ENCODE measurements around the gene RPS5. TPM values are rescaled to one million over a fixed set of nuclear protein-coding genes. Genes with fewer than 3 reads are reported as not detected.
"Not testable (repeated sequence)": the region's sequence is repeated elsewhere in the genome, so short reads cannot be mapped to it uniquely, and the experiment has no call there.

Gene RPS5
- total RNA-seq, 1 experiment from 2014 or later, result 6,081 TPM

GRCh38 chr19:58417071-58417470, 30.0 kb downstream of the RPS5 start:
- Histone ChIP-seq H4K20me1 (ENCODE audit: insufficient read depth, low read depth, low read length) (no peaks in the 10 kb centered on the region), H3K4me2 (ENCODE audit: low read depth, low read length, poor library complexity, severe bottlenecking) (no peak overlapping the region), H3K9ac (ENCODE audit: low read length) (no peak overlapping the region), H3K27me3 (ENCODE audit: low read length) (no peaks in the 10 kb centered on the region), H3K9me3 (ENCODE audit: low read length) (peaks cover 8% of the 10 kb centered on the region), H2AFZ (ENCODE audit: low read length) (no peak overlapping the region), H3K36me3 (ENCODE audit: insufficient read depth, low read length) (peaks cover 66% of the 10 kb centered on the region), H3K27ac (ENCODE audit: low read length) (no peak overlapping the region), H3K4me3 (ENCODE audit: low read length) (no peak overlapping the region), H3K9me2 (replicated peaks; ENCODE audit: insufficient read depth, low read length) (no peaks in the 10 kb centered on the region), H3K79me2 (ENCODE audit: low read length) (peaks cover 52% of the 10 kb centered on the region), H3K4me1 (ENCODE audit: low read length) (no peaks in the 10 kb centered on the region)
- DNase-seq, result no peak

GRCh38 chr19:58428617-58429016, 41.5 kb downstream of the RPS5 start:
- Histone ChIP-seq H3K9me2 (replicated peaks; ENCODE audit: insufficient read depth, low read length) (no peaks in the 10 kb centered on the region), H3K36me3 (ENCODE audit: insufficient read depth, low read length) (peaks cover 18% of the 10 kb centered on the region), H3K79me2 (ENCODE audit: low read length) (no peaks in the 10 kb centered on the region), H3K4me3 (ENCODE audit: low read length) (no peak overlapping the region), H3K27ac (ENCODE audit: low read length) (no peak overlapping the region), H2AFZ (ENCODE audit: low read length) (no peak overlapping the region), H3K9me3 (ENCODE audit: low read length) (peaks cover 23% of the 10 kb centered on the region), H3K27me3 (ENCODE audit: low read length) (no peaks in the 10 kb centered on the region), H3K4me2 (ENCODE audit: low read depth, low read length, poor library complexity, severe bottlenecking) (no peak overlapping the region), H4K20me1 (ENCODE audit: insufficient read depth, low read depth, low read length) (no peaks in the 10 kb centered on the region), H3K4me1 (ENCODE audit: low read length) (no peaks in the 10 kb centered on the region), H3K9ac (ENCODE audit: low read length) (no peak overlapping the region)
- no peak for DNase-seq

- Histone ChIP-seq H3K4me3 (ENCODE audit: low read length) (no peak overlapping the region), H3K9me3 (ENCODE audit: low read length) (peaks cover 35% of the 10 kb centered on the region), H3K27me3 (ENCODE audit: low read length) (no peaks in the 10 kb centered on the region; the same call in 1 of the 2 replicates), H3K4me2 (ENCODE audit: low read depth, low read length, poor library complexity, severe bottlenecking) (no peak overlapping the region), H3K9me2 (replicated peaks; ENCODE audit: insufficient read depth, low read length) (no peaks in the 10 kb centered on the region), H4K20me1 (ENCODE audit: insufficient read depth, low read depth, low read length) (no peaks in the 10 kb centered on the region), H3K4me1 (ENCODE audit: low read length) (no peaks in the 10 kb centered on the region), H3K36me3 (ENCODE audit: insufficient read depth, low read length) (peaks cover 17% of the 10 kb centered on the region), H3K27ac (ENCODE audit: low read length) (no peak overlapping the region), H2AFZ (ENCODE audit: low read length) (no peak overlapping the region), H3K79me2 (ENCODE audit: low read length) (no peaks in the 10 kb centered on the region), H3K9ac (ENCODE audit: low read length) (no peak overlapping the region)
- no peak for DNase-seq
These were observed 42.7 kb downstream of the RPS5 start for GRCh38 chr19:58429745-58430144.

GRCh38 chr19:58434217-58434616, 47.1 kb downstream of the RPS5 start:
- Histone ChIP-seq H3K4me2 (ENCODE audit: low read depth, low read length, poor library complexity, severe bottlenecking) (no peak overlapping the region), H3K27ac (ENCODE audit: low read length) (no peak overlapping the region), H3K36me3 (ENCODE audit: insufficient read depth, low read length) (peaks cover 12% of the 10 kb centered on the region; the same call in 1 of the 2 replicates), H3K79me2 (ENCODE audit: low read length) (no peaks in the 10 kb centered on the region), H3K27me3 (ENCODE audit: low read length) (no peaks in the 10 kb centered on the region; the same call in 1 of the 2 replicates), H3K9ac (ENCODE audit: low read length) (no peak overlapping the region), H3K9me2 (replicated peaks; ENCODE audit: insufficient read depth, low read length) (no peaks in the 10 kb centered on the region), H3K4me3 (ENCODE audit: low read length) (no peak overlapping the region), H3K9me3 (ENCODE audit: low read length) (peaks cover 43% of the 10 kb centered on the region), H2AFZ (ENCODE audit: low read length) (no peak overlapping the region), H4K20me1 (ENCODE audit: insufficient read depth, low read depth, low read length) (no peaks in the 10 kb centered on the region), H3K4me1 (ENCODE audit: low read length) (no peaks in the 10 kb centered on the region)
- no peak for DNase-seq

- H3K36me3 ChIP-seq (ENCODE audit: insufficient read depth, low read length), result no peaks in the 10 kb centered on the region
- H3K9me3 ChIP-seq (ENCODE audit: low read length), result peaks cover 7% of the 10 kb centered on the region
- no peaks in the 10 kb centered on the region for H3K9me2 ChIP-seq (replicated peaks; ENCODE audit: insufficient read depth, low read length)
- no peaks in the 10 kb centered on the region for H3K79me2 ChIP-seq (ENCODE audit: low read length)
- H2AFZ ChIP-seq (ENCODE audit: low read length), result no peak within 1 kb of the TSS
- H3K27me3 ChIP-seq (ENCODE audit: low read length), result no peaks in the 10 kb centered on the region
- no peak within 1 kb of the TSS for H3K27ac ChIP-seq (ENCODE audit: low read length)
- DNase-seq, result no peak
- no peaks in the 10 kb centered on the region for H4K20me1 ChIP-seq (ENCODE audit: insufficient read depth, low read depth, low read length)
- H3K4me3 ChIP-seq (ENCODE audit: low read length), result no peak within 1 kb of the TSS
- H3K4me1 ChIP-seq (ENCODE audit: low read length), result peaks cover 2% of the 10 kb centered on the region
- no peak within 1 kb of the TSS for H3K9ac ChIP-seq (ENCODE audit: low read length)
- no peak within 1 kb of the TSS for H3K4me2 ChIP-seq (ENCODE audit: low read depth, low read length, poor library complexity, severe bottlenecking)
These were observed 52.8 kb downstream of the RPS5 start, which contains the start of gene ZNF132 for GRCh38 chr19:58439576-58440554. ZNF132 (minus strand) TSS chr19:58440153; CDS start chr19:58439821, 332 bp downstream.

- Histone ChIP-seq H2AFZ (ENCODE audit: low read length) (no peak overlapping the region), H3K36me3 (ENCODE audit: insufficient read depth, low read length) (no peaks in the 10 kb centered on the region), H3K9me2 (replicated peaks; ENCODE audit: insufficient read depth, low read length) (no peaks in the 10 kb centered on the region), H3K4me1 (ENCODE audit: low read length) (peaks cover 9% of the 10 kb centered on the region), H3K27me3 (ENCODE audit: low read length) (no peaks in the 10 kb centered on the region), H3K9me3 (ENCODE audit: low read length) (peaks cover 2% of the 10 kb centered on the region; the same call in 1 of the 2 replicates), H3K4me2 (ENCODE audit: low read depth, low read length, poor library complexity, severe bottlenecking) (no peak overlapping the region), H4K20me1 (ENCODE audit: insufficient read depth, low read depth, low read length) (no peaks in the 10 kb centered on the region), H3K27ac (ENCODE audit: low read length) (no peak overlapping the region), H3K9ac (ENCODE audit: low read length) (no peak overlapping the region), H3K4me3 (ENCODE audit: low read length) (no peak overlapping the region), H3K79me2 (ENCODE audit: low read length) (no peaks in the 10 kb centered on the region)
- no peak for DNase-seq
These were observed 53.5 kb downstream of the RPS5 start for GRCh38 chr19:58440556-58440955.

- H3K4me3 ChIP-seq (ENCODE audit: low read length); DNase-seq; H3K27ac ChIP-seq (ENCODE audit: low read length); H3K4me1 ChIP-seq (ENCODE audit: low read length); H2AFZ ChIP-seq (ENCODE audit: low read length); H4K20me1 ChIP-seq (ENCODE audit: insufficient read depth, low read depth, low read length); H3K36me3 ChIP-seq (ENCODE audit: insufficient read depth, low read length); H3K79me2 ChIP-seq (ENCODE audit: low read length); H3K4me2 ChIP-seq (ENCODE audit: low read depth, low read length, poor library complexity, severe bottlenecking); H3K9ac ChIP-seq (ENCODE audit: low read length); H3K27me3 ChIP-seq (ENCODE audit: low read length); H3K9me3 ChIP-seq (ENCODE audit: low read length); H3K9me2 ChIP-seq (replicated peaks; ENCODE audit: insufficient read depth, low read length): not testable (repeated sequence)
These were observed 55.9 kb downstream of the RPS5 start for GRCh38 chr19:58442986-58443385.
